Measurements from ENCODE around the gene KRTAP5-1. TPM values are rescaled to one million over a fixed set of nuclear protein-coding genes. Genes with fewer than 3 reads are reported as not detected.
"Not testable (repeated sequence)": the region's sequence is repeated elsewhere in the genome, so short reads cannot be mapped to it uniquely, and the experiment has no call there.

KRTAP5-1 gene
- polyA plus RNA-seq, 2 donors = not detected

DNA sequence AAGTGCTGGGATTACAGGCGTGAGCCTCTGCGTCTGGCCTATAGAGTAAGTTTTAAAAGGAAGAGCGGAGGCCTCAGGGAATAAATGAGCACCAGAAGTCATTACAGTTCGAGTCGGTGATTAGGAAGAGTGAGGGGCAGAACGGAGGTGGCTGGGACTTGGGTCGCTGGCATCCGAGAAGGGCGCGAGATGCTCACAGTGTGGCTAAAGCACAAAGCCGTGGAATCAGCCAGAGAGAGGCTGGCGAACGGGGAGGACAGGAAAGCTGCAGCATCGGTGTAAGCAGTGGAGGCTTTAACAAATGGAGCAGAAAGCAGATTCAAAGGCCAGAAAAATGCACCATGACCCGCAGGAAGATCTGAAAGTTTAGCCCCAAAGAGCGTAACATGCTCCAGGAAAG is 39.5 kb upstream of the KRTAP5-1 start:
- Histone ChIP-seq H3K9me3 (ENCODE audit: control insufficient read depth in 2 of 2, insufficient read depth in 1 of 2, low read depth in 1 of 2, low read length in 1 of 2) (no peaks in the 10 kb centered on the region), H3K4me3 (ENCODE audit: low read depth in 1 of 2, low read length in 2 of 2) (no peak overlapping the region), H3K27ac (ENCODE audit: low read depth in 2 of 2, low read length in 1 of 2) (no peak overlapping the region), H3K4me1 (ENCODE audit: control insufficient read depth in 2 of 2, insufficient read depth in 2 of 2, low read length in 1 of 2) (peaks cover 0 to 3% of the 10 kb centered on the region in 2 donors), H3K36me3 (ENCODE audit: control insufficient read depth in 2 of 2, insufficient read depth in 2 of 2, low read length in 1 of 2) (no peaks in the 10 kb centered on the region), H3K27me3 (ENCODE audit: control insufficient read depth in 1 of 2, insufficient read depth in 2 of 2, low read length in 2 of 2) (no peaks in the 10 kb centered on the region)
- WGBS, 2 donors = 84 to 85% methylated on average over 16 of the region's 16 CpGs

DNA sequence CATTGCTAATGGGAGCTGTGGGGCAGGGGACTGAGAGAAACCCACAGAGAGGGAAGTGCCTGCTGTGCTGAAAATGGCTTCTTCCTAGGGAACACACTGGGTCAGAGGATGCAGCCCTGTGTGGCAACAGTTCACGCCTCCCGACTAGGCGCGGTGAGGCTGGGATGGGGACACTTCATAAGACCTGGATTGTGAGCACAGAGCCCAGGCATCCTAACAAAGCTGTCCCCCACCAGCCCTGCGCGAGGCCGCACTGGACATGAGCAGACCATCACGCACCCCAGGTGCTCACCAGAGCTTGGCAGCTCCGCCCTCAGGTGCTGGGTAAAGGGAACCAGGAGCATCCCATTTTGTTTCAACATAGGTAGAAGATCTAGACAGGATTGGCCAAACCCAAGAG is 38.6 kb upstream of the KRTAP5-1 start:
- Histone ChIP-seq H3K4me3 (ENCODE audit: low read depth in 1 of 2, low read length in 2 of 2) (no peak overlapping the region), H3K36me3 (ENCODE audit: control insufficient read depth in 2 of 2, insufficient read depth in 2 of 2, low read length in 1 of 2) (no peaks in the 10 kb centered on the region), H3K27ac (ENCODE audit: low read depth in 2 of 2, low read length in 1 of 2) (no peak overlapping the region), H3K9me3 (ENCODE audit: control insufficient read depth in 2 of 2, insufficient read depth in 1 of 2, low read depth in 1 of 2, low read length in 1 of 2) (no peaks in the 10 kb centered on the region), H3K27me3 (ENCODE audit: control insufficient read depth in 1 of 2, insufficient read depth in 2 of 2, low read length in 2 of 2) (no peaks in the 10 kb centered on the region), H3K4me1 (ENCODE audit: control insufficient read depth in 2 of 2, insufficient read depth in 2 of 2, low read length in 1 of 2) (peaks cover 0 to under 1% of the 10 kb centered on the region in 2 donors)
- WGBS, 2 donors = 82 to 84% methylated on average over 9 of the region's 9 CpGs

DNA sequence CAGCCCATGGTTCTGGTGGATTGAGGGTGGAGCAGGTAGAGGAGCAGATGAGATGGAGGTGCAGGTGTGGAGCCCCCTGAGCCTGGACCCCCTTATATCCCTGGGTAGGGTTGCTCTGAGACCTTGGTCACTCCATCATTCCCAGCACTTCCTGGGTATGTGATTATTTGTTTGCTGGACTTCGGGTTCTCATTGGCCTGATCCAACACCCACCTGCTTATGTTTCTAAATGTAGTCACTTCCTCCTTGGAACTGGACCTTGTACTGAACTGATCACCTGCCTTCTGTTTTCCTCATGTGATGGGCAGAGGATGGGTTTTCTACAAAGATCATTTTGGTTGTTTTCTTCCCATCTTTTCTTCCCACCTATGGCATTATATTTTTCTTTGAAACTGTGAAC is 37.0 kb upstream of the KRTAP5-1 start, which contains the start of gene KRTAP5-4:
Gene KRTAP5-4 (minus strand): TSS at position 53 of the 400 bp plus-strand sequence. CDS start 45 bp downstream, at position 8.
- no peak within 1 kb of the TSS for H3K27ac ChIP-seq (ENCODE audit: low read depth in 2 of 2, low read length in 1 of 2)
- WGBS, 2 donors = 42 to 55% methylated on average over 1 of the region's 1 CpG
- H3K27me3 ChIP-seq (ENCODE audit: control insufficient read depth in 1 of 2, insufficient read depth in 2 of 2, low read length in 2 of 2) = no peaks in the 10 kb centered on the region
- no peaks in the 10 kb centered on the region for H3K9me3 ChIP-seq (ENCODE audit: control insufficient read depth in 2 of 2, insufficient read depth in 1 of 2, low read depth in 1 of 2, low read length in 1 of 2)
- no peaks in the 10 kb centered on the region for H3K4me1 ChIP-seq (ENCODE audit: control insufficient read depth in 2 of 2, insufficient read depth in 2 of 2, low read length in 1 of 2)
- H3K4me3 ChIP-seq (ENCODE audit: low read depth in 1 of 2, low read length in 2 of 2) = no peak within 1 kb of the TSS
- no peaks in the 10 kb centered on the region for H3K36me3 ChIP-seq (ENCODE audit: control insufficient read depth in 2 of 2, insufficient read depth in 2 of 2, low read length in 1 of 2)

GRCh38 chr11:1619449-1619848 is 34.4 kb upstream of the KRTAP5-1 start:
- H3K4me1 ChIP-seq (ENCODE audit: control insufficient read depth in 2 of 2, insufficient read depth in 2 of 2, low read length in 1 of 2) = no peaks in the 10 kb centered on the region
- 49 to 51% methylated on average over 10 of the region's 10 CpGs for WGBS, 2 donors

DNA sequence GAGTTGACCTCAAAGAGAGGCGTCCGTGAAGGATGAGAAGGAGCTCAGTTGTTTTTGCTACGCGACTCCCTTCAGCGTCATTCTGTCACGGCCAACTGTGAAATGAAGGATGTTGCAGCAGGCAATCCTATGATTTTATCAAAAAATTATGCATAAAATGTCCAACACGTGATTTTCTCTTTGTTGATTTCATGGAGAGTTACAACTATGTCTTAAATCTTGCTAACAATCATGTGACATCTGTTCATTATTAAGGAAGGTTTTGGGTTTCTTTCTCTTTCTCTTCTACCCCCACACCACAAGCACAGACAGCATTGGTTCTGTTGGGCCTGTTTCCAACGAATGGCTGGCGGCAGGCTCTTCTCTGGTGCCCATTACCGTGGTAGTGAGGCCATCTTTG is 33.1 kb upstream of the KRTAP5-1 start:
- 79 to 83% methylated on average over 10 of the region's 10 CpGs for WGBS, 2 donors
- H3K4me3 ChIP-seq (ENCODE audit: low read depth in 1 of 2, low read length in 2 of 2) = no peak overlapping the region
- no peaks in the 10 kb centered on the region for H3K9me3 ChIP-seq (ENCODE audit: control insufficient read depth in 2 of 2, insufficient read depth in 1 of 2, low read depth in 1 of 2, low read length in 1 of 2)
- H3K27ac ChIP-seq (ENCODE audit: low read depth in 2 of 2, low read length in 1 of 2) = no peak overlapping the region
- no peaks in the 10 kb centered on the region for H3K36me3 ChIP-seq (ENCODE audit: control insufficient read depth in 2 of 2, insufficient read depth in 2 of 2, low read length in 1 of 2)
- H3K4me1 ChIP-seq (ENCODE audit: control insufficient read depth in 2 of 2, insufficient read depth in 2 of 2, low read length in 1 of 2) = no peaks in the 10 kb centered on the region
- peaks cover 0 to 3% of the 10 kb centered on the region in 2 donors for H3K27me3 ChIP-seq (ENCODE audit: control insufficient read depth in 1 of 2, insufficient read depth in 2 of 2, low read length in 2 of 2)

More at GRCh38 chr11:1619449-1619848, 34.4 kb upstream of the KRTAP5-1 start:
- H3K4me3 ChIP-seq (ENCODE audit: low read depth in 1 of 2, low read length in 2 of 2) = no peak overlapping the region
- no peaks in the 10 kb centered on the region for H3K36me3 ChIP-seq (ENCODE audit: control insufficient read depth in 2 of 2, insufficient read depth in 2 of 2, low read length in 1 of 2)
- peaks cover 0 to 3% of the 10 kb centered on the region in 2 donors for H3K27me3 ChIP-seq (ENCODE audit: control insufficient read depth in 1 of 2, insufficient read depth in 2 of 2, low read length in 2 of 2)
- H3K27ac ChIP-seq (ENCODE audit: low read depth in 2 of 2, low read length in 1 of 2) = no peak overlapping the region
- H3K9me3 ChIP-seq (ENCODE audit: control insufficient read depth in 2 of 2, insufficient read depth in 1 of 2, low read depth in 1 of 2, low read length in 1 of 2) = no peaks in the 10 kb centered on the region

GRCh38 chr11:1608363-1608762 is 23.3 kb upstream of the KRTAP5-1 start, which contains the start of gene KRTAP5-3:
Gene KRTAP5-3, minus strand, starts transcription at chr11:1608463. Its CDS starts 78 bp downstream, at chr11:1608385.
- H3K27me3 ChIP-seq (ENCODE audit: control insufficient read depth in 1 of 2, insufficient read depth in 2 of 2, low read length in 2 of 2) = no peaks in the 10 kb centered on the region

GRCh38 chr11:1607901-1608300 is 22.8 kb upstream of the KRTAP5-1 start:
- not testable (repeated sequence) for H3K9me3 ChIP-seq (ENCODE audit: control insufficient read depth in 2 of 2, insufficient read depth in 1 of 2, low read depth in 1 of 2, low read length in 1 of 2); H3K27ac ChIP-seq (ENCODE audit: low read depth in 2 of 2, low read length in 1 of 2); H3K4me1 ChIP-seq (ENCODE audit: control insufficient read depth in 2 of 2, insufficient read depth in 2 of 2, low read length in 1 of 2); H3K27me3 ChIP-seq (ENCODE audit: control insufficient read depth in 1 of 2, insufficient read depth in 2 of 2, low read length in 2 of 2); H3K36me3 ChIP-seq (ENCODE audit: control insufficient read depth in 2 of 2, insufficient read depth in 2 of 2, low read length in 1 of 2); H3K4me3 ChIP-seq (ENCODE audit: low read depth in 1 of 2, low read length in 2 of 2)
- 37 to 42% methylated on average over 5 of the region's 5 CpGs for WGBS, 2 donors

More at GRCh38 chr11:1608363-1608762, 23.3 kb upstream of the KRTAP5-1 start, which contains the start of gene KRTAP5-3:
- no peaks in the 10 kb centered on the region for H3K9me3 ChIP-seq (ENCODE audit: control insufficient read depth in 2 of 2, insufficient read depth in 1 of 2, low read depth in 1 of 2, low read length in 1 of 2)
- H3K36me3 ChIP-seq (ENCODE audit: control insufficient read depth in 2 of 2, insufficient read depth in 2 of 2, low read length in 1 of 2) = no peaks in the 10 kb centered on the region
- no peak within 1 kb of the TSS for H3K4me3 ChIP-seq (ENCODE audit: low read depth in 1 of 2, low read length in 2 of 2)
- H3K27ac ChIP-seq (ENCODE audit: low read depth in 2 of 2, low read length in 1 of 2) = no peak within 1 kb of the TSS
- H3K4me1 ChIP-seq (ENCODE audit: control insufficient read depth in 2 of 2, insufficient read depth in 2 of 2, low read length in 1 of 2) = peaks cover 0 to 2% of the 10 kb centered on the region in 2 donors
- 60 to 61% methylated on average over 4 of the region's 4 CpGs for WGBS, 2 donors

DNA sequence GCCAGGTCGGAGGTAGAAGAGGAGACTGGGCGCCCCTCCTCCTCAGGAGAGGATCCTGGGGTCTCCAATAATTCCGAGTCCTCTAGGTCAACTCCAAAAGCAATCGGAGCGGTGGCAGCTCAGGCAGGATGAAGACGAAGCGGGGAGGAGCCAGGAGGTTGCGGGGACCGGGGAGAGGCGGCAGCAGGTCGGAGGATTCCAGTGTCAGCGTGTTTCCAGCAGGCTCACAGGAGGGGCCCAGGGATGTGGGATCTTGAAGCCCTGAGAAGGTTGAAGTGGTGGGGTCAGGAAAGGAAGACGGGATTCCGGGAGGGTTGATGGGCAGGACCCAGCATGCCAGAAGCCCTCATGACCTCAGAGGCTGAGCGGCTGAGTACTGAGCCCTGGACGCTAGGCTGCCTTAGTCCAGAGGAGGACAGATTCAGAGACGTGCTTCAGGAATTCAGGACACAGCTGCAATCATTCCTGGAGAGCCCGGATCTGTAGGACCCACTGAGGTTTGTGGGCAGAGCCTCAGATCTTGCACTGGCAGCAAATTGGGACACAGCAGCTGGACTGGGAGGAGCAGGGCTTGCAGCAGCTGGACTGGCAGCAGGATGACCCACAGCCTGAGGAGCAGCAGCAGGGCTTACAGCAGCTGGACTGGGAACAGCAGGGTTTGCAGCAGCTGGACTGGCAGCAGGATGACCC is 22.2 kb upstream of the KRTAP5-1 start:
- H3K4me1 ChIP-seq (ENCODE audit: control insufficient read depth in 2 of 2, insufficient read depth in 2 of 2, low read length in 1 of 2); H3K27ac ChIP-seq (ENCODE audit: low read depth in 2 of 2, low read length in 1 of 2); H3K4me3 ChIP-seq (ENCODE audit: low read depth in 1 of 2, low read length in 2 of 2); H3K27me3 ChIP-seq (ENCODE audit: control insufficient read depth in 1 of 2, insufficient read depth in 2 of 2, low read length in 2 of 2); H3K9me3 ChIP-seq (ENCODE audit: control insufficient read depth in 2 of 2, insufficient read depth in 1 of 2, low read depth in 1 of 2, low read length in 1 of 2); H3K36me3 ChIP-seq (ENCODE audit: control insufficient read depth in 2 of 2, insufficient read depth in 2 of 2, low read length in 1 of 2): not testable (repeated sequence)
- 31 to 42% methylated on average over 18 of the region's 18 CpGs for WGBS, 2 donors

DNA sequence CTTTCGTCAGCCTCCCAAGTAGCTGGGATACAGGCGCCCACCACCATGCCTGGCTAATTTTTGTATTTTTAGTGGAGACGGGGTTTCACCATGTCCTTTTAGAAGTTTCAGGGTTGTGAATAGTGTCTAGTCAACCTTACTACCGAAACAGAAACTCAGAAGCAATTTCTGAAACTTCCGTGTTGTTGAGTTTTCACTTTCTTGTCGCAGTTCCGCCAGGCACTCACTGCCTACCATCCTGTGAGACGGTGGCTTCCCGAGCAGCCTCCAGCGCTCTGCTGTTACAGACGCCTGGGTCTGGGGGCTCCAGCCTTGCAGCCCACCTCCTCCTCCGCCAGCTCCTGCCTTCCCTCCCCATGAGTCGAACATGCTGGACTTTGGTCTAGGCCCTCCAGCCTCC is 20.8 kb upstream of the KRTAP5-1 start:
- not testable (repeated sequence) for H3K36me3 ChIP-seq (ENCODE audit: control insufficient read depth in 2 of 2, insufficient read depth in 2 of 2, low read length in 1 of 2); H3K27ac ChIP-seq (ENCODE audit: low read depth in 2 of 2, low read length in 1 of 2); H3K27me3 ChIP-seq (ENCODE audit: control insufficient read depth in 1 of 2, insufficient read depth in 2 of 2, low read length in 2 of 2); H3K9me3 ChIP-seq (ENCODE audit: control insufficient read depth in 2 of 2, insufficient read depth in 1 of 2, low read depth in 1 of 2, low read length in 1 of 2); H3K4me1 ChIP-seq (ENCODE audit: control insufficient read depth in 2 of 2, insufficient read depth in 2 of 2, low read length in 1 of 2); H3K4me3 ChIP-seq (ENCODE audit: low read depth in 1 of 2, low read length in 2 of 2)
- 77 to 81% methylated on average over 13 of the region's 13 CpGs for WGBS, 2 donors

GRCh38 chr11:1604711-1605110 is 19.6 kb upstream of the KRTAP5-1 start:
- H3K36me3 ChIP-seq (ENCODE audit: control insufficient read depth in 2 of 2, insufficient read depth in 2 of 2, low read length in 1 of 2) = no peaks in the 10 kb centered on the region
- peaks cover 0 to 2% of the 10 kb centered on the region in 2 donors for H3K4me1 ChIP-seq (ENCODE audit: control insufficient read depth in 2 of 2, insufficient read depth in 2 of 2, low read length in 1 of 2)
- no peak overlapping the region for H3K27ac ChIP-seq (ENCODE audit: low read depth in 2 of 2, low read length in 1 of 2)
- no peaks in the 10 kb centered on the region for H3K9me3 ChIP-seq (ENCODE audit: control insufficient read depth in 2 of 2, insufficient read depth in 1 of 2, low read depth in 1 of 2, low read length in 1 of 2)
- H3K4me3 ChIP-seq (ENCODE audit: low read depth in 1 of 2, low read length in 2 of 2) = no peak overlapping the region
- 87 to 89% methylated on average over 7 of the region's 7 CpGs for WGBS, 2 donors
- no peaks in the 10 kb centered on the region for H3K27me3 ChIP-seq (ENCODE audit: control insufficient read depth in 1 of 2, insufficient read depth in 2 of 2, low read length in 2 of 2)
